K562 (cell line): ENCODE results near the gene PPIE. TPM values are rescaled to one million over a fixed set of nuclear protein-coding genes. Genes with fewer than 3 reads are reported as not detected.

Source experiments
- BACH1 ChIP-seq: fragments of 200-800 bp; sonication (Bioruptor generic); IDR thresholded peaks from 2 replicates; pipeline ENCODE4 v1.6.1; 2016; ENCODE audit warnings: missing genetic modification characterization, missing compliant biosample characterization
- EP300 ChIP-seq: IDR thresholded peaks from 2 replicates; pipeline ENCODE4 v1.6.1; 2012; ENCODE audit warnings: low read length, improper control_type of control experiment
- FOXK1 ChIP-seq: sonication (generic); formaldehyde crosslinking; IDR thresholded peaks from 2 replicates; pipeline ENCODE4 v1.8.0; 2022; ENCODE audit warnings: missing genetic modification reagents, mild to moderate bottlenecking, borderline replicate concordance
- HDAC1 ChIP-seq, 2 experiments: fragments of 450-650 bp; IDR thresholded peaks; 2 replicates each; pipeline ENCODE4 v1.6.1; 2016 to 2017; ENCODE audit warnings: inconsistent platforms in 1 of 2, mild to moderate bottlenecking in 1 of 2, moderate library complexity in 1 of 2
- KLF13 ChIP-seq: fragments of 450-650 bp; IDR thresholded peaks from 2 replicates; pipeline ENCODE4 v1.6.1; 2016; ENCODE audit warnings: missing genetic modification characterization, low read depth, mild to moderate bottlenecking, missing compliant biosample characterization, moderate library complexity, borderline replicate concordance
- L3MBTL2 ChIP-seq: fragments of 450-650 bp; IDR thresholded peaks from 2 replicates; pipeline ENCODE4 v1.6.1; 2016; ENCODE audit warnings: mild to moderate bottlenecking, moderate library complexity
- MEF2D ChIP-seq: conservative IDR thresholded peaks from 2 replicates; pipeline ENCODE4 v1.6.1; 2016; ENCODE audit warnings: low read depth, missing genetic modification characterization, missing compliant biosample characterization
- PHF8 ChIP-seq: fragments of 200-600 bp; sonication (generic); IDR thresholded peaks from 2 replicates; pipeline ENCODE4 v1.6.1; 2012; ENCODE audit warnings: mixed run types, mild to moderate bottlenecking, inconsistent platforms, low read length, moderate library complexity, borderline replicate concordance
- SPI1 ChIP-seq: IDR thresholded peaks from 2 replicates; pipeline ENCODE4 v1.6.1; 2011; ENCODE audit warnings: low read depth, low read length, control low read depth, borderline replicate concordance
- SRF ChIP-seq, 2 experiments: fragments of 250-450, 450-650 bp in 1 of 2; sonication (Bioruptor Pico) in 1 of 2; sonication (generic) in 1 of 2; formaldehyde crosslinking; IDR thresholded peaks; 2 replicates each; pipeline versions ENCODE4 v1.5.0 to v1.5.1; 2020 to 2022; ENCODE audit warnings: mild to moderate bottlenecking in 1 of 2, missing genetic modification reagents in 1 of 2
- ZKSCAN8 ChIP-seq: fragments of 200-800 bp; sonication (Bioruptor generic); IDR thresholded peaks from 2 replicates; pipeline ENCODE4 v1.6.1; 2016; ENCODE audit warnings: missing genetic modification characterization, missing compliant biosample characterization
- ZNF175 ChIP-seq: fragments of 200-800 bp; sonication (Bioruptor generic); IDR thresholded peaks from 2 replicates; pipeline ENCODE4 v1.6.1; 2016; ENCODE audit warnings: low read depth, mild to moderate bottlenecking, missing genetic modification characterization, missing compliant biosample characterization
- ZNF57 ChIP-seq: fragments of 450-650 bp; formaldehyde crosslinking; IDR thresholded peaks from 2 replicates; pipeline ENCODE4 v1.4.0; 2020; ENCODE audit warnings: mild to moderate bottlenecking, moderate library complexity
- ZNF583 ChIP-seq: fragments of 250-450 bp; sonication (Bioruptor Pico); IDR thresholded peaks from 2 replicates; pipeline ENCODE4 v1.4.0; 2020
- ZNF584 ChIP-seq: fragments of 200-800 bp; sonication (Bioruptor generic); IDR thresholded peaks from 2 replicates; pipeline ENCODE4 v1.6.1; 2016; ENCODE audit warnings: low read depth, mild to moderate bottlenecking, missing genetic modification characterization, missing compliant biosample characterization
- polyA plus RNA-seq, 8 experiments: library from polyadenylated mRNA; depleted of rRNA in 4 of 8; stranded (reverse) in 5 of 8; unstranded in 3 of 8; fragments of >200 nt; fragmentation: Nextera tagmentation in 2 of 8; fragmentation: Illumina TruSeq in 1 of 8; extraction: Ambion mirVana in 2 of 8; extraction: Trizol in 1 of 8; gene quantifications; 2 replicates each; pipeline versions ENCODE4 v1.2.1 to v1.2.3, GENCODE V29; 2011 to 2014; ENCODE audit warnings: inconsistent platforms in 1 of 8, missing spikeins in 1 of 8
- total RNA-seq, 7 experiments: library from RNA; depleted of rRNA in 6 of 7; stranded (reverse); fragments of >200 nt in 6 of 7; fragmentation: Illumina TruSeq in 2 of 7; extraction: Trizol in 2 of 7; gene quantifications; 2 replicates each; pipeline versions ENCODE4 v1.2.1 to v1.2.3, GENCODE V29; 2011 to 2021; ENCODE audit warnings: low replicate concordance in 1 of 7
- TF ChIP-seq, protein P1 (sequence below): sonication (generic); formaldehyde crosslinking; IDR thresholded peaks from 2 replicates; pipeline ENCODE4 v1.8.0; 2022; ENCODE audit warnings: mild to moderate bottlenecking, missing genetic modification reagents
- TF ChIP-seq, protein P2 (sequence below): fragments of 450-650 bp; IDR thresholded peaks from 2 replicates; pipeline ENCODE4 v1.6.1; 2018; ENCODE audit not compliant: partially characterized antibody
- TF ChIP-seq, protein P3 (sequence below), 2 experiments: fragments of 450-650 bp; IDR thresholded peaks; 2 replicates each; pipeline ENCODE4 v1.6.1; 2018; ENCODE audit warnings: mild to moderate bottlenecking in 2 of 2, low read depth in 1 of 2; ENCODE audit not compliant: partially characterized antibody in 2 of 2

PPIE gene
- total and polyA plus RNA-seq, 9 of the 15 experiments (the other 6 are each of a cell fraction or from before 2014, with no cell fraction given) = 75.4 to 444 (median 131) TPM

DNA sequence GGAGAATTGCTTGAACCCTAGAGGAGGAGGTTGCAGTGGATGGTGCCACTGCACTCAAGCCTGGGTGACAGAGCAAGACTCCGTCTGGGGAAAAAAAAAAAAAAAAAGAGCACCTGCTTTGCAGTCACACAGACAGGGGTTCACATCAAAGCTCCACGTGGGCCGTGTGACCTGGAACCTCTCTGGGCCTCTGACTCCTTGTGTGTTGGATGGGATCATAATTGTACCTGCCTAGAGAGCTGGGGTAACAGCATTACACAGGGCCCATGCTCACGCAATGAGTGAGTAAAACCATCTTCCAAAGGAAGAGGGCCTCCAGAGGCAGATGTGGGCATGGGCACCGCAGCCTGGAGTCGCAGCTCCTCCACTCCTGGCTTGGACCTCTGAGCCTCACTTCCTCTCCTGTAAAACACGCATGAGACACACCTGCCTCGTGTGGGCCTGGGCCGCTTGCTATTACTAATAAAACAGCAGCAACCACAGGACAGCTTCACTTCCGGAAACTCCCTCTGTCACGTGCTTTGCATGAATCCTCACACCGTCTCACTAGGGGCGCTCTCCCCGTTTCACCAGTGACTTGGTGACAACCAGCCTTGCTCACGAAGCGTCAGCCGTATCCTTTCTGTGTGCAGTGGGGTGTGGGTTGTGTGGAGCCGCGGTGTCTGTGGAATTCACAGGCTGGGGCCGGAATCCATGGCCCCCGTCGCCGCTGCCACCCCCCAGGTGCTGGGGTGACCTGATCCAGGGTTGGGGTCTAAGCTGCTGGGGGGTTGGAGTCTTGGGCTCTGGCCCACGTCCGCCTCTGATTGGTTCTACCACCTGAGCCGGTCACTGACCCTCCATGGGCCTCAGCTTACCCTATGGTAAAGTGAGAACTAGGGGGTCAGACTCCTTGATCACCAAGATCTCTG, 60.4 kb downstream of the PPIE start (continued):
- peak; percentile 66 for TF ChIP-seq ZKSCAN8 (CRISPR knock-in tag)
- TF ChIP-seq, protein P1, sequence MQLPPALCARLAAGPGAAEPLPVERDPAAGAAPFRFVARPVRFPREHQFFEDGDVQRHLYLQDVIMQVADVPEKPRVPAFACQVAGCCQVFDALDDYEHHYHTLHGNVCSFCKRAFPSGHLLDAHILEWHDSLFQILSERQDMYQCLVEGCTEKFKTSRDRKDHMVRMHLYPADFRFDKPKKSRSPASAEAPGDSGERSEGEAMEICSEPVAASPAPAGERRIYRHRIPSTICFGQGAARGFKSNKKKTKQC (CRISPR knock-in tag) = peak; percentile 92
- TF ChIP-seq, protein P2, sequence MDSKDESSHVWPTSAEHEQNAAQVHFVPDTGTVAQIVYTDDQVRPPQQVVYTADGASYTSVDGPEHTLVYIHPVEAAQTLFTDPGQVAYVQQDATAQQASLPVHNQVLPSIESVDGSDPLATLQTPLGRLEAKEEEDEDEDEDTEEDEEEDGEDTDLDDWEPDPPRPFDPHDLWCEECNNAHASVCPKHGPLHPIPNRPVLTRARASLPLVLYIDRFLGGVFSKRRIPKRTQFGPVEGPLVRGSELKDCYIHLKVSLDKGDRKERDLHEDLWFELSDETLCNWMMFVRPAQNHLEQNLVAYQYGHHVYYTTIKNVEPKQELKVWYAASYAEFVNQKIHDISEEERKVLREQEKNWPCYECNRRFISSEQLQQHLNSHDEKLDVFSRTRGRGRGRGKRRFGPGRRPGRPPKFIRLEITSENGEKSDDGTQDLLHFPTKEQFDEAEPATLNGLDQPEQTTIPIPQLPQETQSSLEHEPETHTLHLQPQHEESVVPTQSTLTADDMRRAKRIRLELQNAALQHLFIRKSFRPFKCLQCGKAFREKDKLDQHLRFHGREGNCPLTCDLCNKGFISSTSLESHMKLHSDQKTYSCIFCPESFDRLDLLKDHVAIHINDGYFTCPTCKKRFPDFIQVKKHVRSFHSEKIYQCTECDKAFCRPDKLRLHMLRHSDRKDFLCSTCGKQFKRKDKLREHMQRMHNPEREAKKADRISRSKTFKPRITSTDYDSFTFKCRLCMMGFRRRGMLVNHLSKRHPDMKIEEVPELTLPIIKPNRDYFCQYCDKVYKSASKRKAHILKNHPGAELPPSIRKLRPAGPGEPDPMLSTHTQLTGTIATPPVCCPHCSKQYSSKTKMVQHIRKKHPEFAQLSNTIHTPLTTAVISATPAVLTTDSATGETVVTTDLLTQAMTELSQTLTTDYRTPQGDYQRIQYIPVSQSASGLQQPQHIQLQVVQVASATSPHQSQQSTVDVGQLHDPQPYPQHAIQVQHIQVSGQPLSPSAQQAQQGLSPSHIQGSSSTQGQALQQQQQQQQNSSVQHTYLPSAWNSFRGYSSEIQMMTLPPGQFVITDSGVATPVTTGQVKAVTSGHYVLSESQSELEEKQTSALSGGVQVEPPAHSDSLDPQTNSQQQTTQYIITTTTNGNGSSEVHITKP = peak; percentile 95
- peak; percentile 20; the same call in 1 of the 2 replicates for TF ChIP-seq EP300
- TF ChIP-seq SRF (CRISPR knock-in tag; IDR thresholded peaks at IDR 0.05) = peak in 1 of 2 experiments; percentile 33; a peak in 1 of 4 replicates
- TF ChIP-seq ZNF583 (CRISPR knock-in tag) = peak; percentile 47; the same call in 1 of the 2 replicates
- peak; percentile 70; the same call in 1 of the 2 replicates for TF ChIP-seq ZNF584 (CRISPR knock-in tag)
- 0 out of 2 replicates have a peak, but pooled peaks have one; percentile 13 for TF ChIP-seq ZNF57 (CRISPR knock-in tag)
- peak in 1 of 2 experiments; percentile 69; a peak in 1 of 4 replicates for TF ChIP-seq HDAC1 (IDR thresholded peaks at IDR 0.05)
- peak; percentile 69 for TF ChIP-seq MEF2D (tag)
- TF ChIP-seq SPI1 = peak; percentile 81
- peak; percentile 88 for TF ChIP-seq ZNF175
- TF ChIP-seq FOXK1 (CRISPR knock-in tag) = peak; percentile 96
- peak; percentile 40; the same call in 1 of the 2 replicates for TF ChIP-seq PHF8
- TF ChIP-seq BACH1 (tag) = peak; percentile 56; the same call in 1 of the 2 replicates
- TF ChIP-seq, protein P3, sequence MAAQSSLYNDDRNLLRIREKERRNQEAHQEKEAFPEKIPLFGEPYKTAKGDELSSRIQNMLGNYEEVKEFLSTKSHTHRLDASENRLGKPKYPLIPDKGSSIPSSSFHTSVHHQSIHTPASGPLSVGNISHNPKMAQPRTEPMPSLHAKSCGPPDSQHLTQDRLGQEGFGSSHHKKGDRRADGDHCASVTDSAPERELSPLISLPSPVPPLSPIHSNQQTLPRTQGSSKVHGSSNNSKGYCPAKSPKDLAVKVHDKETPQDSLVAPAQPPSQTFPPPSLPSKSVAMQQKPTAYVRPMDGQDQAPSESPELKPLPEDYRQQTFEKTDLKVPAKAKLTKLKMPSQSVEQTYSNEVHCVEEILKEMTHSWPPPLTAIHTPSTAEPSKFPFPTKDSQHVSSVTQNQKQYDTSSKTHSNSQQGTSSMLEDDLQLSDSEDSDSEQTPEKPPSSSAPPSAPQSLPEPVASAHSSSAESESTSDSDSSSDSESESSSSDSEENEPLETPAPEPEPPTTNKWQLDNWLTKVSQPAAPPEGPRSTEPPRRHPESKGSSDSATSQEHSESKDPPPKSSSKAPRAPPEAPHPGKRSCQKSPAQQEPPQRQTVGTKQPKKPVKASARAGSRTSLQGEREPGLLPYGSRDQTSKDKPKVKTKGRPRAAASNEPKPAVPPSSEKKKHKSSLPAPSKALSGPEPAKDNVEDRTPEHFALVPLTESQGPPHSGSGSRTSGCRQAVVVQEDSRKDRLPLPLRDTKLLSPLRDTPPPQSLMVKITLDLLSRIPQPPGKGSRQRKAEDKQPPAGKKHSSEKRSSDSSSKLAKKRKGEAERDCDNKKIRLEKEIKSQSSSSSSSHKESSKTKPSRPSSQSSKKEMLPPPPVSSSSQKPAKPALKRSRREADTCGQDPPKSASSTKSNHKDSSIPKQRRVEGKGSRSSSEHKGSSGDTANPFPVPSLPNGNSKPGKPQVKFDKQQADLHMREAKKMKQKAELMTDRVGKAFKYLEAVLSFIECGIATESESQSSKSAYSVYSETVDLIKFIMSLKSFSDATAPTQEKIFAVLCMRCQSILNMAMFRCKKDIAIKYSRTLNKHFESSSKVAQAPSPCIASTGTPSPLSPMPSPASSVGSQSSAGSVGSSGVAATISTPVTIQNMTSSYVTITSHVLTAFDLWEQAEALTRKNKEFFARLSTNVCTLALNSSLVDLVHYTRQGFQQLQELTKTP (IDR thresholded peaks at IDR 0.05; ENCODE audit: low read depth in 1 of 2, partially characterized antibody in 2 of 2) = peak in 1 of 2 experiments; percentile 80
- peak; percentile 99 for TF ChIP-seq L3MBTL2
- TF ChIP-seq KLF13 (tag) = peak; percentile 81; the same call in 1 of the 2 replicates
